Peyer's patch (tissue), 4 donors: ENCODE measurements around the gene BCHE.

Source experiments
- POLR2A ChIP-seq, 2 donors: fragments of 450-650 bp; IDR thresholded peaks; one replicate each; pipeline ENCODE4 v1.5.1; 2017; ENCODE audit warnings: antibody characterized with exemption in 2 of 2, mild to moderate bottlenecking in 2 of 2, moderate library complexity in 2 of 2
- TF ChIP-seq, protein P1 (sequence below), 6 experiments: fragments of 450-650 bp in 4 of 6; fragments of 200-600 bp in 2 of 6; sonication (generic) in 1 of 6; IDR thresholded peaks; one replicate each; pipeline ENCODE4 v1.5.1; 2017 to 2019; ENCODE audit warnings: antibody characterized with exemption in 6 of 6, mild to moderate bottlenecking in 3 of 6, moderate library complexity in 1 of 6

DNA sequence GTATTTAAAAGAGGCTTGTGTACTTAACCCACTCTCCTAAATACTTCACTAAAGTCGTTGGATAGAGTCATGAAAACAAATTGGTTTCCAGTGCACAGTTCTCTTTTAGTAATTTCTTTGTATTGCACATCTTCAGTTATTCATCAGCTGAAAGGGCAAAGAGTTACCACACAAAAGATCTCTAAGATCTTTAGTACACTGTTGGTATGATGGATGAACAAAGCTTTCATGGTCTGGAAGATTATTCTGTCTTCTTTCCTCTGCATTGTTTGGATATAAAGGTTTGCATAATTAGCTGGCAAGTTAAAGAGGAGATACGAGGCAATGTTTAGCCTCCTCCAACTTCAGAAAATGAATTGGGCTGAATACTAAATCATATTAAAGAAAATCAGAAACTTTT, 40.5 kb downstream of the BCHE start:
- TF ChIP-seq, protein P1, sequence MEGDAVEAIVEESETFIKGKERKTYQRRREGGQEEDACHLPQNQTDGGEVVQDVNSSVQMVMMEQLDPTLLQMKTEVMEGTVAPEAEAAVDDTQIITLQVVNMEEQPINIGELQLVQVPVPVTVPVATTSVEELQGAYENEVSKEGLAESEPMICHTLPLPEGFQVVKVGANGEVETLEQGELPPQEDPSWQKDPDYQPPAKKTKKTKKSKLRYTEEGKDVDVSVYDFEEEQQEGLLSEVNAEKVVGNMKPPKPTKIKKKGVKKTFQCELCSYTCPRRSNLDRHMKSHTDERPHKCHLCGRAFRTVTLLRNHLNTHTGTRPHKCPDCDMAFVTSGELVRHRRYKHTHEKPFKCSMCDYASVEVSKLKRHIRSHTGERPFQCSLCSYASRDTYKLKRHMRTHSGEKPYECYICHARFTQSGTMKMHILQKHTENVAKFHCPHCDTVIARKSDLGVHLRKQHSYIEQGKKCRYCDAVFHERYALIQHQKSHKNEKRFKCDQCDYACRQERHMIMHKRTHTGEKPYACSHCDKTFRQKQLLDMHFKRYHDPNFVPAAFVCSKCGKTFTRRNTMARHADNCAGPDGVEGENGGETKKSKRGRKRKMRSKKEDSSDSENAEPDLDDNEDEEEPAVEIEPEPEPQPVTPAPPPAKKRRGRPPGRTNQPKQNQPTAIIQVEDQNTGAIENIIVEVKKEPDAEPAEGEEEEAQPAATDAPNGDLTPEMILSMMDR (IDR thresholded peaks at IDR 0.05), result no peak
- TF ChIP-seq POLR2A (IDR thresholded peaks at IDR 0.05), result no peak
